GM21619 (cell line): ENCODE data around the gene EFCAB7.
"Not testable (repeated sequence)": the region's sequence is repeated elsewhere in the genome, so short reads cannot be mapped to it uniquely, and the experiment has no call there.

Experiments used
- ATAC-seq: cut with Tn5 transposase; IDR thresholded peaks from one replicate; pipeline ENCODE4 v1.9.1; 2021; ENCODE audit not compliant: unreplicated experiment

The EFCAB7 gene

DNA sequence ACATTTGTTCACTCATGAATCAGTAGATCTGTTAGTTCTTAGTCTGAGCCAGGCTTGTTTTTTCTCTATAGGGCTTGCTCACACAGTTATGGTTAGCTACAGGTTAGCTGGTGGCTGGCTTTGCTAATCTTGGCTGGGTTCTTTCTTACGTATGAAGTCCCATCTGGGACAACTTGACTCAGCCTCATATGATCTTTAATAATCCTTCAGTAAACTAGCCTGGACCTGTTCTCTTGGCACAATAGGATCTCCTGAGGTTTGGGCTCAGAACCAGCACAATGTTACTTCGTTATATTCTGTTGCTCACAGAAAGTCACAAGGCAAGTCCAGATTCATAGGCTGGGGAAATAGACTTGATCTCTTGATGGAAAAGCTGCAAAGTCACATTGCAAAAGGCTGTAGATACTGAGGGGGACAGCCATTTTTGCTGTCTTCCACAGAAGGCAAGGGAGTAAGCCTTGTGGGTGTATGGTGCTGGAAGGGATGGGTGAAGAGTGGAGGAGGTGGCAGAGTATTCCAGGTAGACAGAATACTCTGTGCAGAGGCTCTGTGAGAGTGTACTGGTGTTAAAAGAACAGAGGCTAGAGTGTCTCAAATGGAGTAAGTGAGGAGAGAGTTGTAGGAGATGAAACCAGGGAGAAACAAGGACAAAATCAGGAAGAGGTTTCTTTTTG lies 24.4 kb downstream of the EFCAB7 start:
- no peak for ATAC-seq

- ATAC-seq: no peak
These were observed 25.0 kb downstream of the EFCAB7 start for GRCh38 chr1:63548303-63548702.

GRCh38 chr1:63548877-63549276 lies 25.6 kb downstream of the EFCAB7 start:
- ATAC-seq: no peak

DNA sequence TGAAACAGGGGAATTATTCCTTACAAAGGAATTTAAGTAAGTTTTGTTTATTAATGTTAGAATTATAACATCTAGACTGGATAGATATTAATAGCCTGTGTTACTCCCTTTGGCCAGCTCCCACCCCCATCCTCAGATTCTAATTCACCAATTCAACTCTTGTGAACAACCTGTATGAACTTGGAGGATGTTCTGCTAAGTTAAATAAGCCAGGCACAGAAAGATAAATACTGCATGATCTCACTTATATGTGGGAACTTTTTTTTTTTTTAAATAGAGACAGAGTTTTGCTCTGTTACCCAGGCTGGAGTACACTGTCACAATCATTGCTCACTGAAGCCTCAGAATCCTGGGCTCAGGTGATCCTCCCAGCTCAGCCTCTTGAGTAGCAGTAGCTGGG lies 32.2 kb downstream of the EFCAB7 start:
- ATAC-seq: no peak

GRCh38 chr1:63557365-63557987 lies 34.2 kb downstream of the EFCAB7 start:
- ATAC-seq: no peak

DNA sequence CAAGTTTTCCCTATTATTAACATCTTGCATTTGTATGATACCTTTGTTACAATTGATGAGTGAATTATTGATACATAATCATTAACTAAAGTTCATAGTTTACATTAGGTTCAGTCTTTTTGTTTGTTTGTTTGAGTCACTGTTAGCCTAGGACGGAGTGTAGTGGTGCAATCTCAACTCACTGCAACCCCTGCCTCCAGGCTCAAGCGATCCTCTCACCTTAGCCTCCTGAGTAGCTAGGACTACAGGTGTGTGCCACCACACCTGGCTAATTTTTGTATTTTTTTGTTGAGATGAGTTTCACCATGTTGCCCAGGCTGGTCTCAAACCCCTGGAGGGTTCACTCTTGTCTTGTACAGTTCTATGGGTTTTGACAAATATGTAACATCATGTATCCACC lies 36.0 kb downstream of the EFCAB7 start:
- no peak for ATAC-seq

DNA sequence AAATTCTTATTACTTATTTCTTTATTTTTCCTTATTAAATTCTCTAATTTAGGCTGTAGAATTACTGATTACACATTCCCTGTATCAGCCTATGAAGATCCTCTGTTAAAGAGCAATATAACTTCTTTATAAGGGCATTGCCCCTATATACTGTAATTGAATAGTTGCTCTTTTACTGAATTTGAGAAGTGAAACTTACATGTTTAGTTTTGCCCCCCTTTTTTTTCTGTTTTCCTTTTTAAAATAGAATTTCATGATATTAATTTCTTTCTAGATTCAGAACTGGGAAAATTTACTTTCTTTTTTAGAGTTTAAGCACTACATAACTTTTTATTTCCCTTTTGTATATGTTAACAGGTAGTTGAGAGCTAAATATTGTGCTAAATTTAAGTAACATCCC lies 40.4 kb downstream of the EFCAB7 start:
- ATAC-seq: no peak

DNA sequence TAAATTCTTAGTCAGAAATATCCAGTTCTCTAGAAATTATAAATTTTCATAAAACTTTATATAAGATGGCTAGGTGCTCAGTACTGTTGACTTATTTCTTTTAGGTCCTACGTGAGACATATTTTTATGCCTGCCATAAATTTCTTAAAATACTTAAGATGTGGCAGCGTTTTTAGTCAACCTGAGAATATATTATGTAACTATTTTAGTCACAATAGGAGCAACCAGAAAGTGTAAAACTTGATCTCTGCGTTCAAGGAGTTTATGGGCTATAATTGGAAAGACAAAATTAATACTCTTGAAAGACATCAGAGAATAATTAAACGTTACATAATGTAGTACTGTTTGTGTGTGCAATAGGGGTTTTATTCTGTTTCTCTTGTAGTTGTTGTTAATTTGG lies 45.7 kb downstream of the EFCAB7 start:
- ATAC-seq: no peak

- ATAC-seq: no peak
These were observed 46.5 kb downstream of the EFCAB7 start for GRCh38 chr1:63569640-63570316.

DNA sequence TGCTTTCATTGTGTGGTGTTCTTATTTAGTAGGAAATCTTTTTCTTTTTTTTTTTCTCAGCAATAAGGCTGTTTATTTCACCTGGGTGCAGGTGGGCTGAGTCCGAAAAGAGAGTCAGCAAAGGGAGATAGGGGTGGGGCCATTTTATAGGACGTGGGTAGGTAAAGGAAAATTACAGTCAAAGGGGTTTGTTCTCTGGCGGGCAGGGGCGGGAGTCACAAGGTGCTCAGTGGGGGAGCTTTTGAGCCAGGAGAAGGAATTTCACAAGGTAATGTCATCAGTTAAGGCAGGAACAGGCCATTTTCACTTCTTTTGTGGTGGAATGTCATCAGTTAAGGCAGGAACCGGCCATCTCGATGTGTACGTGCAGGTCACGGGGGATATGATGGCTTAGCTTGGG lies 49.4 kb downstream of the EFCAB7 start:
- not testable (repeated sequence) for ATAC-seq

- not testable (repeated sequence) for ATAC-seq
These were observed 51.0 kb downstream of the EFCAB7 start for GRCh38 chr1:63574203-63574796.

GRCh38 chr1:63575340-63575826 lies 52.1 kb downstream of the EFCAB7 start:
- ATAC-seq: no peak

DNA sequence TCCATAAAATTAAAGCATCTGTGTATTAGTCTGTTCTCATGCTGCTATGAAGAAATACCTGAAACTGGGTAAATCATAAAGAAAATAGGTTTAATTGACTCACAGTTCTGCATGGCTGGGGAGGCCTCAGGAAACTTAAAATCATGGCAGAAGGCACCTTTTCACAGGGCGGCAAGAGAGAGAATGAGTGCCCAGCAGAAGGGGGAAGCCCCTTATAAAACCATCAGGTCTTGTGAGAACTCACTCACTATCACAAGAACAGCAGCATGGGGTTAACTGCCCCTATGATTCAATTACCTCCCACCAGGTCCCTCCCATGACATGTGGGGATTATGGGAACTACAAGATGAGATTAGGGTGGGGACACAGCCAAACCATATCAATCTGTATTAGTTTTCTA lies 63.0 kb downstream of the EFCAB7 start:
- ATAC-seq: not testable (repeated sequence)

GRCh38 chr1:63590166-63590560 lies 66.8 kb downstream of the EFCAB7 start:
- ATAC-seq: no peak

- no peak for ATAC-seq
These were observed 69.4 kb downstream of the EFCAB7 start for GRCh38 chr1:63592536-63593302.

DNA sequence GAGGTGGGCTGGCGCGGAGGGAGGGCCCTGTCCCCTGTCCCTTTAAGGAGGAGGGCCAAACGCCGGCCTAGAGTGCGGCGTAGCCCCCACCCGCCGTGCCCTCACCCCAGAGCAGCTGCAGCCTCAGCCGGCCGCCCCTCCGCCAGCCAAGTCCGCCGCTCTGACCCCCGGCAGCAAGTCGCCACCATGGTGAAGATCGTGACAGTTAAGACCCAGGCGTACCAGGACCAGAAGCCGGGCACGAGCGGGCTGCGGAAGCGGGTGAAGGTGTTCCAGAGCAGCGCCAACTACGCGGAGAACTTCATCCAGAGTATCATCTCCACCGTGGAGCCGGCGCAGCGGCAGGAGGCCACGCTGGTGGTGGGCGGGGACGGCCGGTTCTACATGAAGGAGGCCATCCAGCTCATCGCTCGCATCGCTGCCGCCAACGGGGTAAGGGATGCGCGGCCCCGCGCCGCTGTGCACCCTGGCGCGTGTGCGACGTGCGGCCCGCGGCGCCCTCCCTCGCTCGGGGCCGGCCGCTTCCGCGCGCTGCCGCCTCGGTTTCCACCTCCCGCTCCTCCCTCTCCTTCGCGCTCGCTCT lies 70.1 kb downstream of the EFCAB7 start, which contains the start of gene PGM1:
TSS of gene PGM1 (plus strand) at position 109 of the 583 bp plus-strand sequence. CDS start at position 187, 78 bp downstream.
- peak; percentile 78 for ATAC-seq

- ATAC-seq: peak; percentile 41
These were observed 70.7 kb downstream of the EFCAB7 start for GRCh38 chr1:63593886-63594605.

DNA sequence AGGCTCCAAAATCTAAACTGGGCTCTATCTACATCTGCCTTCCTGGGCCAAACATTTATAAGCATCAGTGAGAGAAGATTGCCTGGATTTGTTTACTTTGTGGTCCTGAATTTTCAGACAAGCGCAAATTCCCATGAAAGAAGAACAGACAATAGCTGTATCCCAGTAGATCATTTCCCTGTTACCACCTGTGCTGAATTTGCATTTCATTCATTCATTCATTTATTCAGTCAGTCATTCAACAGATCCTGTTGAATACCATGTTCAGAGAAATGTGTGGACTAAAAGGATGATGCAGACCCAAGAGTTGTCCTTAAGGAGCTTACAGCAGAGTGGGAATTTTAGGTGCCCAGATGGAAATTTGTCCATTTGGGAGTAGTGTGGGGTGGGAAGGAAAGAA lies 72.1 kb downstream of the EFCAB7 start:
- no peak for ATAC-seq

GRCh38 chr1:63599799-63600198 lies 76.5 kb downstream of the EFCAB7 start:
- no peak for ATAC-seq

- no peak for ATAC-seq
These were observed 76.9 kb downstream of the EFCAB7 start for GRCh38 chr1:63600248-63600647.
